Upper lobe of left lung (tissue), 6 donors: ENCODE measurements around the gene DBH. TPM values are rescaled to one million over a fixed set of nuclear protein-coding genes. Genes with fewer than 3 reads are reported as not detected.
A peak's percentile ranks its signal among the peaks of the same experiment; 100 is the strongest.

ENCODE experiments used
- ATAC-seq, 2 donors: fragments of 200-7000 bp; cut with Tn5 transposase; one replicate each; pipeline ENCODE4 v1.9.1; 2022; ENCODE audit warnings: mild to moderate bottlenecking in 2 of 2, moderate library complexity in 2 of 2; ENCODE audit not compliant: low FRiP score in 2 of 2
- DNase-seq, 2 donors: peaks; one replicate each; pipeline ENCODE4 v3.0.0-alpha.2; 2019 to 2020
- H3K27ac ChIP-seq, 4 donors: fragments of 200-600 bp; sonication (generic); one replicate each; pipeline ENCODE4 v1.5.1; 2016 to 2019
- H3K27me3 ChIP-seq, 4 donors: fragments of 200-600 bp; sonication (generic); one replicate each; pipeline ENCODE4 v1.5.1; 2017 to 2019
- H3K36me3 ChIP-seq, 4 donors: fragments of 200-600 bp; sonication (generic); one replicate each; pipeline ENCODE4 v1.5.1; 2016 to 2019
- H3K4me1 ChIP-seq, 4 donors: fragments of 200-600 bp; sonication (generic); one replicate each; pipeline ENCODE4 v1.5.1; 2018 to 2019
- H3K4me3 ChIP-seq, 4 donors: fragments of 200-600 bp; sonication (generic); one replicate each; pipeline ENCODE4 v1.5.1; 2017 to 2019; ENCODE audit warnings: mild to moderate bottlenecking in 2 of 4, moderate library complexity in 1 of 4
- H3K9me3 ChIP-seq, 4 donors: fragments of 200-600 bp; sonication (generic); one replicate each; pipeline ENCODE4 v1.5.1; 2018 to 2019
- EP300 ChIP-seq, 4 donors: sonication (generic); formaldehyde crosslinking; IDR thresholded peaks; one replicate each; pipeline ENCODE4 v1.5.1; 2017; ENCODE audit warnings: antibody characterized with exemption in 4 of 4, control low read depth in 2 of 4
- POLR2A ChIP-seq, 4 donors: fragments of 450-650 bp; IDR thresholded peaks; one replicate each; pipeline ENCODE4 v1.5.1; 2016 to 2017; ENCODE audit warnings: antibody characterized with exemption in 4 of 4, mild to moderate bottlenecking in 2 of 4
- POLR2AphosphoS5 ChIP-seq, 2 donors: sonication (generic); formaldehyde crosslinking; IDR thresholded peaks; one replicate each; pipeline ENCODE4 v1.5.1; 2017; ENCODE audit warnings: antibody characterized with exemption in 2 of 2
- WGBS, 2 donors: methylation state at CpG; one replicate each; pipeline ENCODE4 v1.1.5; 2017 to 2018; 5-methylcytosine and 5-hydroxymethylcytosine counted together
- total RNA-seq, 6 donors: library from RNA; depleted of rRNA in 4 of 6; stranded (reverse); fragments of >200 nt in 4 of 6; gene quantifications; one replicate each; pipeline versions ENCODE4 v1.1.0 to v1.2.1, GENCODE V29; 2016 to 2021
- TF ChIP-seq, protein P1 (sequence below), 6 experiments: fragments of 450-650 bp in 4 of 6; fragments of 200-600 bp in 2 of 6; sonication (generic) in 2 of 6; IDR thresholded peaks; one replicate each; pipeline ENCODE4 v1.5.1; 2016 to 2019; ENCODE audit warnings: antibody characterized with exemption in 6 of 6
- donor health status: DM: no; HTN: no; CAD: no; lungs with moderate emphysema.
- donor health status: DM: no; HTN: yes; CAD: no; lungs with severe emphysema.

Gene DBH
- total RNA-seq, 6 donors from 2014 or later = 0.27 TPM; not detected in 5

DNA sequence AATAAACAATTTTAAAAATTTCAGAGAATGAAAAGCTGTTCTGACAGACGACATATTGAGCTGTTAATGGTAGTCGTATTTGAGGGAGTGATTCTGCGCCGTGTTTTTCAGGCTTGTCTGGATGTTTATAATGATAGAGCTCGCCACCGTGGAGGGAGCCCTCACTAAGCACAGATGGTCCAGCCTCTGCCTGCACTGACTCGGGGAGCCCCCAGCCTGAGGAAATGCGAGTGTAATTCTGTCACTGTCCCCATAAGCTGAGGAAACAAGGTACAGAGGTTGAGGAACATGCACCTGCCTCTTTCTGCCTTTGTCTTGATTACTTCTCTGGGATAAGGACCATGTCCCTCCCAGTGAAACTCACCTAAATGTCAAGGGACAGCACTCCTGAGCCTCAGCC lies 7.4 kb upstream of the DBH start:
- DNase-seq = no peak
- Histone ChIP-seq H3K36me3 (no peaks in the 10 kb centered on the region), H3K4me3 (no peak overlapping the region), H3K27me3 (no peaks in the 10 kb centered on the region), H3K4me1 (peaks cover 0 to 4% (median under 1%) of the 10 kb centered on the region in 4 donors), H3K9me3 (peaks cover 0 to 9% (median 8%) of the 10 kb centered on the region in 4 donors), H3K27ac (no peak overlapping the region)
- ATAC-seq = no peak
- TF ChIP-seq EP300 (IDR thresholded peaks at IDR 0.05) = no peak
- TF ChIP-seq POLR2A (IDR thresholded peaks at IDR 0.05) = no peak
- no peak for TF ChIP-seq POLR2AphosphoS5 (IDR thresholded peaks at IDR 0.05)
- TF ChIP-seq, protein P1, sequence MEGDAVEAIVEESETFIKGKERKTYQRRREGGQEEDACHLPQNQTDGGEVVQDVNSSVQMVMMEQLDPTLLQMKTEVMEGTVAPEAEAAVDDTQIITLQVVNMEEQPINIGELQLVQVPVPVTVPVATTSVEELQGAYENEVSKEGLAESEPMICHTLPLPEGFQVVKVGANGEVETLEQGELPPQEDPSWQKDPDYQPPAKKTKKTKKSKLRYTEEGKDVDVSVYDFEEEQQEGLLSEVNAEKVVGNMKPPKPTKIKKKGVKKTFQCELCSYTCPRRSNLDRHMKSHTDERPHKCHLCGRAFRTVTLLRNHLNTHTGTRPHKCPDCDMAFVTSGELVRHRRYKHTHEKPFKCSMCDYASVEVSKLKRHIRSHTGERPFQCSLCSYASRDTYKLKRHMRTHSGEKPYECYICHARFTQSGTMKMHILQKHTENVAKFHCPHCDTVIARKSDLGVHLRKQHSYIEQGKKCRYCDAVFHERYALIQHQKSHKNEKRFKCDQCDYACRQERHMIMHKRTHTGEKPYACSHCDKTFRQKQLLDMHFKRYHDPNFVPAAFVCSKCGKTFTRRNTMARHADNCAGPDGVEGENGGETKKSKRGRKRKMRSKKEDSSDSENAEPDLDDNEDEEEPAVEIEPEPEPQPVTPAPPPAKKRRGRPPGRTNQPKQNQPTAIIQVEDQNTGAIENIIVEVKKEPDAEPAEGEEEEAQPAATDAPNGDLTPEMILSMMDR (IDR thresholded peaks at IDR 0.05) = no peak
- WGBS, 2 donors = 80 to 81% methylated on average over 8 of the region's 8 CpGs

DNA sequence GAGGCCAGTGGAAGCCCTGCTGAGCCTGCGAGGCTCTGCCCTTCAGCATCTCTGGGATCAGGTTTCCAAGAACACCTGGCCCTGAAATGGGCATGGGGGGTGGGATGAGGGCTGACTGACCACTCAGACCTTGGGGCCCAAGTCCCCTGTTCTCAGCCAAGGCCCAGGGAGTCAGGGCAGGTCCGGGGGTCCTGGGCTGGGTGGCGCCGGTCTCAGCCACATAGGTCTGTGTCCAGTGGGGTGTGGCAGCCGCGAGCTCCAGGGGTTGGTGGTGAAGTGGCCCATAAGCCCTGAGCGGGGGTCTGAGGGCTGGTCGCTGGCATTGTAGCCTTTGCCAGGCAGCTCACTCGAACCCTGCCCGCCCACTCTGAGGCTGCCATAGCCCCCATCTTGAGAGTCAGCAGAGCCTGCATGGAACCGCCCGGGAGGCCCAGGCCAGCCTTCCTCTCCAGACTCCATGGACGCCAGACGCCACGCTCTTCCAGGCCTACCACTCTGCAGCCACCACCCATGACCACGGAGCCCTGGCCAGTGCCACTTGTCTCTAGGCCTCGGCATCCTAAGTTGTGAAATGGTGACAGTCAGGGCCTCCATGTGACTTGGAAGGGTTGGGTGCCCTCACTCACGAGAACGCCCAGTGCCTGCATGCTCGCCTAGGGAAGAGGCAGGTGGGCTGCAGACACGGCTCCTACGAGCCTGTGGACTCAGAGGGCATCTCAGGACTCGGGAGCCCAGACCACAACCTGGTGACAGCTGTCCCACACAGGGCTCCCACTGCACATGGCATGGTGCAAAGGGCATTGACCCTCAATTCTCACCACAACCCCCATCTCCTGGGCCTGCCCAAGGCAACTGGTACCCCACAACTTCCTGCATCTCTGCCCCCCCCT lies 6.7 kb upstream of the DBH start:
- ATAC-seq (peak in 1 of 2 donors; percentile 18), DNase-seq (no peak)
- 67 to 93% methylated on average over 3 to 23 of the region's 23 CpGs for WGBS, 2 donors
- TF ChIP-seq, protein P1 (IDR thresholded peaks at IDR 0.05) = no peak
- TF ChIP-seq POLR2A (IDR thresholded peaks at IDR 0.05) (no peak), EP300 (IDR thresholded peaks at IDR 0.05) (no peak), POLR2AphosphoS5 (IDR thresholded peaks at IDR 0.05) (no peak)
- no peaks in the 10 kb centered on the region for H3K36me3 ChIP-seq
- H3K27ac ChIP-seq = no peak overlapping the region
- no peak overlapping the region for H3K4me3 ChIP-seq
- H3K9me3 ChIP-seq = peaks cover 0 to 9% (median 8%) of the 10 kb centered on the region in 4 donors
- no peaks in the 10 kb centered on the region for H3K27me3 ChIP-seq
- H3K4me1 ChIP-seq = peaks cover 0 to 11% (median 7%) of the 10 kb centered on the region in 4 donors

DNA sequence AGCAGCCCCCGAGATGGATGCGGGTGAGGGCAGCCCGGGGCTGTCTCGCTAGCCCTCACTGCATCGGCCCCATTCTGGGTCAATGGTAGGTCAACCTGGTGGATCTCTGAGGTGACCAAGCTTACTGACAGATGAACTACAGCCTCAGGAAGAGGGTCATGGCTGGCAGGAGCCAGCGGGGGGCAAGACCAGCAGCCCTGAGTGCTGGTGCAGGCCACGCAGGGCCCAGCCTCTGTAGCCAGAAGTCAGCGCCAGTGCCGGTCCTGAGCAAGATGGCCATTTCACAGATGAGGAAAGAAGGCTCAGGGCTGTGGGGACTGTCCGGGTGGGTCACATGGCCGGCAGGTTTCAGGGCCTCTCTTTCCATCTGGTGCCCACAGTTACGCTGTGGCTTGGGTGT lies 5.1 kb upstream of the DBH start:
- no peak for TF ChIP-seq POLR2AphosphoS5 (IDR thresholded peaks at IDR 0.05)
- no peak for TF ChIP-seq EP300 (IDR thresholded peaks at IDR 0.05)
- TF ChIP-seq, protein P1 (IDR thresholded peaks at IDR 0.05) = no peak
- no peak for TF ChIP-seq POLR2A (IDR thresholded peaks at IDR 0.05)
- peak in 1 of 2 donors; percentile 7 for ATAC-seq
- no peaks in the 10 kb centered on the region for H3K36me3 ChIP-seq
- H3K4me1 ChIP-seq = peaks cover 0 to 14% (median 9%) of the 10 kb centered on the region in 4 donors
- H3K27me3 ChIP-seq = no peaks in the 10 kb centered on the region
- H3K27ac ChIP-seq = no peak overlapping the region
- DNase-seq = no peak
- H3K9me3 ChIP-seq = peaks cover 0 to 1% (median under 1%) of the 10 kb centered on the region in 4 donors
- WGBS, 2 donors = 67 to 94% methylated on average over 1 to 11 of the region's 12 CpGs
- no peak overlapping the region for H3K4me3 ChIP-seq

DNA sequence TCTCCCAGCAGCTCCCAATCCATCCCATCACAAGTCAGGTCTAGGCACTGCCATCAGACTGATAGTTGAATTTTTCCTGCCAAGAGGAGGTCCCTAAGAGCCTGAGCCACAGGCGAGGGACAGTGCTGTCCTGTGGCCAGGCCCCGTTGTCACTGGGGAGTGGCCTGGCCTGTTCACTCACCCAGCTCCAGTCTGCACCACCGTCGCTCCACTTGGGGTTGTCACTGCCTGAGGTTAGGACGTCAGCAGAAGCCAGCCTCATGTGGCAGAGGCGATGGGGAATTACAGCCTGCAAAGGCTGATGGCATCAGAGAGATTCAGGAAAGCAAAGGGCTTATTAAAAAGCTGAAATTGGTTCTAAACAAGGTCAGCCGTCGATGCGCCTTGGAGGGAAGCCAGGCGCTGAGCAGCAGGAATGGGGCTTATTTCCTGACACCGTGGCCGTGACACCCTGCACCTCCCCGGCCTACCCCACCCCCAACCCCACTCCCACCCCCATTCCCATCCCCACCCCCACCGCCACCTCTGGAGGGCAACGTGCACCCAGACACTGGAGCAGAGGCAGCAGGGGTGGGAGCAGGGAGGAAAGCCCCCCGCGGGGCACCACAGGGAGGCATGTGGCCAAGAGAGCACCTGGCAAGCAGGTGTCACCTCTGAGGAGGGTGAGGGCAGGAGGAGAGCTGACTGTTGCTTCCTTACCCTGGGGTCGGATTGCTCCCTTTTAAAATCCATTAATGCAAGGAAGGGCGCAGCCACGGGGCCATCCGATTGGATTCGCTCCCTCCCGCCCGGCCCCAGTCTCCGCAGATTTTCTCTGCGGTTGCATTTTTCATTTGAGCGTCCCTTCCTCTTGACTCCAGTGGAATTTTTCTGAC lies 3.1 kb upstream of the DBH start:
- DNase-seq = no peak
- Histone ChIP-seq H3K9me3 (no peaks in the 10 kb centered on the region), H3K4me1 (peaks cover 0 to 14% (median 9%) of the 10 kb centered on the region in 4 donors), H3K36me3 (no peaks in the 10 kb centered on the region), H3K27ac (peak overlapping the region in 1 of 4 donors; percentile 17), H3K27me3 (no peaks in the 10 kb centered on the region), H3K4me3 (no peak overlapping the region)
- 68 to 83% methylated on average over 16 to 27 of the region's 27 CpGs for WGBS, 2 donors
- TF ChIP-seq EP300 (IDR thresholded peaks at IDR 0.05) (no peak), POLR2AphosphoS5 (IDR thresholded peaks at IDR 0.05) (no peak), POLR2A (IDR thresholded peaks at IDR 0.05) (no peak)
- TF ChIP-seq, protein P1 (IDR thresholded peaks at IDR 0.05) = no peak
- ATAC-seq = no peak
